SK-N-SH treated with all-trans-retinoic acid at 6 μM for 48 hours (cell line): ENCODE results near the gene B3GLCT.

ENCODE experiments used
- CREB5 ChIP-seq: fragments of 250-450 bp; sonication (Bioruptor Pico); IDR thresholded peaks from 2 replicates; pipeline ENCODE4 v1.5.1; 2020; ENCODE audit warnings: low read depth, mild to moderate bottlenecking, moderate library complexity
- SNAI2 ChIP-seq: fragments of 250-450 bp; sonication (Bioruptor Pico); IDR thresholded peaks from 2 replicates; pipeline ENCODE4 v1.5.0; 2020; ENCODE audit warnings: mild to moderate bottlenecking, moderate library complexity
- TOX ChIP-seq: fragments of 250-450 bp; sonication (Bioruptor Pico); IDR thresholded peaks from 2 replicates; pipeline ENCODE4 v1.8.0; 2021; ENCODE audit warnings: mild to moderate bottlenecking, moderate library complexity, borderline replicate concordance
- ZC3H10 ChIP-seq: fragments of 250-450 bp; sonication (Bioruptor Pico); IDR thresholded peaks from 2 replicates; pipeline ENCODE4 v1.5.1; 2021; ENCODE audit warnings: mild to moderate bottlenecking, moderate library complexity
- ZFP30 ChIP-seq: fragments of 450-650 bp; formaldehyde crosslinking; IDR thresholded peaks from 2 replicates; pipeline ENCODE4 v1.5.0; 2022; ENCODE audit warnings: mild to moderate bottlenecking, moderate library complexity
- ZNF8 ChIP-seq: fragments of 450-650 bp; formaldehyde crosslinking; IDR thresholded peaks from 2 replicates; pipeline ENCODE4 v1.5.0; 2020; ENCODE audit warnings: mild to moderate bottlenecking, moderate library complexity
- TF ChIP-seq, protein P1 (sequence below): fragments of 250-450 bp; sonication (Bioruptor Pico); IDR thresholded peaks from 2 replicates; pipeline ENCODE4 v1.8.0; 2020; ENCODE audit warnings: mild to moderate bottlenecking, moderate library complexity, borderline replicate concordance

GRCh38 chr13:31327182-31327860, 127.5 kb downstream of the B3GLCT start:
- TF ChIP-seq CREB5 (CRISPR knock-in tag) = no peak
- no peak for TF ChIP-seq ZC3H10 (CRISPR knock-in tag)
- no peak for TF ChIP-seq ZFP30 (CRISPR knock-in tag)
- TF ChIP-seq, protein P1, sequence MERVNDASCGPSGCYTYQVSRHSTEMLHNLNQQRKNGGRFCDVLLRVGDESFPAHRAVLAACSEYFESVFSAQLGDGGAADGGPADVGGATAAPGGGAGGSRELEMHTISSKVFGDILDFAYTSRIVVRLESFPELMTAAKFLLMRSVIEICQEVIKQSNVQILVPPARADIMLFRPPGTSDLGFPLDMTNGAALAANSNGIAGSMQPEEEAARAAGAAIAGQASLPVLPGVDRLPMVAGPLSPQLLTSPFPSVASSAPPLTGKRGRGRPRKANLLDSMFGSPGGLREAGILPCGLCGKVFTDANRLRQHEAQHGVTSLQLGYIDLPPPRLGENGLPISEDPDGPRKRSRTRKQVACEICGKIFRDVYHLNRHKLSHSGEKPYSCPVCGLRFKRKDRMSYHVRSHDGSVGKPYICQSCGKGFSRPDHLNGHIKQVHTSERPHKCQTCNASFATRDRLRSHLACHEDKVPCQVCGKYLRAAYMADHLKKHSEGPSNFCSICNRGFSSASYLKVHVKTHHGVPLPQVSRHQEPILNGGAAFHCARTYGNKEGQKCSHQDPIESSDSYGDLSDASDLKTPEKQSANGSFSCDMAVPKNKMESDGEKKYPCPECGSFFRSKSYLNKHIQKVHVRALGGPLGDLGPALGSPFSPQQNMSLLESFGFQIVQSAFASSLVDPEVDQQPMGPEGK (CRISPR knock-in tag) = no peak
- no peak for TF ChIP-seq TOX (CRISPR knock-in tag)
- no peak for TF ChIP-seq SNAI2 (CRISPR knock-in tag)
- TF ChIP-seq ZNF8 (CRISPR knock-in tag) = no peak
